ENCODE results near the gene UBASH3B.
A peak's percentile ranks its signal among the peaks of the same experiment; 100 is the strongest.
"Not testable (repeated sequence)": the region's sequence is repeated elsewhere in the genome, so short reads cannot be mapped to it uniquely, and the experiment has no call there.

Gene UBASH3B

GRCh38 chr11:122619757-122620156 lies 35.8 kb upstream of the UBASH3B start:
- no peak for TF ChIP-seq CTCF (IDR thresholded peaks at IDR 0.05; ENCODE audit: low read depth, low read length)
- no peak overlapping the region for H3K4me3 ChIP-seq (replicated peaks in 1 of 2; ENCODE audit: low read depth in 2 of 2, low read length in 2 of 2)
- no peak for DNase-seq (ENCODE audit: low read depth in 2 of 2)

- not testable (repeated sequence) for H3K4me3 ChIP-seq (replicated peaks in 1 of 2; ENCODE audit: low read depth in 2 of 2, low read length in 2 of 2); DNase-seq (ENCODE audit: low read depth in 2 of 2)
Measured at GRCh38 chr11:122625501-122625900, 30.0 kb upstream of the UBASH3B start.

- H3K4me3 ChIP-seq (replicated peaks in 1 of 2; ENCODE audit: low read depth in 2 of 2, low read length in 2 of 2) = no peak overlapping the region
- TF ChIP-seq CTCF (IDR thresholded peaks at IDR 0.05; ENCODE audit: low read depth, low read length) = no peak
- no peak for DNase-seq (ENCODE audit: low read depth in 2 of 2)
Measured at GRCh38 chr11:122625976-122626665, 29.4 kb upstream of the UBASH3B start.

GRCh38 chr11:122627745-122628144 lies 27.8 kb upstream of the UBASH3B start:
- no peak for TF ChIP-seq CTCF (IDR thresholded peaks at IDR 0.05; ENCODE audit: low read depth, low read length)
- DNase-seq (ENCODE audit: low read depth in 2 of 2) = peak in 1 of 2 donors; percentile 46

GRCh38 chr11:122628810-122629555 lies 26.5 kb upstream of the UBASH3B start:
- peak; percentile 82 to 83 for DNase-seq (ENCODE audit: low read depth in 2 of 2)
- TF ChIP-seq CTCF (IDR thresholded peaks at IDR 0.05; ENCODE audit: low read depth, low read length) = peak; percentile 95

More at GRCh38 chr11:122627745-122628144, 27.8 kb upstream of the UBASH3B start:
- no peak overlapping the region for H3K4me3 ChIP-seq (replicated peaks in 1 of 2; ENCODE audit: low read depth in 2 of 2, low read length in 2 of 2)

GRCh38 chr11:122632181-122632824 lies 23.2 kb upstream of the UBASH3B start:
- no peak for DNase-seq (ENCODE audit: low read depth in 2 of 2)
- H3K4me3 ChIP-seq (replicated peaks in 1 of 2; ENCODE audit: low read depth in 2 of 2, low read length in 2 of 2) = no peak overlapping the region
- no peak for TF ChIP-seq CTCF (IDR thresholded peaks at IDR 0.05; ENCODE audit: low read depth, low read length)

More at GRCh38 chr11:122628810-122629555, 26.5 kb upstream of the UBASH3B start:
- H3K4me3 ChIP-seq (replicated peaks in 1 of 2; ENCODE audit: low read depth in 2 of 2, low read length in 2 of 2) = no peak overlapping the region

Data from cardiac fibroblast (primary cell).